HPDE6-E6E7 (cell line): Measurements from ENCODE around the gene IL17B.
"Not testable (repeated sequence)": the region's sequence is repeated elsewhere in the genome, so short reads cannot be mapped to it uniquely, and the experiment has no call there.

ENCODE experiments used
- DNase-seq: peaks from one replicate; pipeline ENCODE4 v3.0.0; 2011; ENCODE audit warnings: missing footprints; ENCODE audit errors: extremely low spot score

Gene IL17B

GRCh38 chr5:149400304-149400703 lies 21.2 kb upstream of the IL17B start:
- no peak for DNase-seq

GRCh38 chr5:149399775-149400174 lies 20.7 kb upstream of the IL17B start:
- no peak for DNase-seq

GRCh38 chr5:149398747-149399266 lies 19.7 kb upstream of the IL17B start:
- DNase-seq: not testable (repeated sequence)

GRCh38 chr5:149397530-149397929 lies 18.4 kb upstream of the IL17B start:
- DNase-seq: no peak

- DNase-seq: not testable (repeated sequence)
Measured at GRCh38 chr5:149394996-149395395, 15.9 kb upstream of the IL17B start.

- peak; percentile 45 for DNase-seq
Measured at GRCh38 chr5:149392718-149393117, 13.6 kb upstream of the IL17B start.

- no peak for DNase-seq
Measured at GRCh38 chr5:149391524-149391923, 12.4 kb upstream of the IL17B start.

- not testable (repeated sequence) for DNase-seq
Measured at GRCh38 chr5:149391076-149391475, 12.0 kb upstream of the IL17B start.

- no peak for DNase-seq
Measured at GRCh38 chr5:149389552-149390495, 10.7 kb upstream of the IL17B start.

GRCh38 chr5:149388498-149389190 lies 9.6 kb upstream of the IL17B start:
- DNase-seq: no peak

GRCh38 chr5:149387982-149388381 lies 8.9 kb upstream of the IL17B start:
- DNase-seq: no peak

- no peak for DNase-seq
Measured at GRCh38 chr5:149387081-149387631, 8.1 kb upstream of the IL17B start.

- DNase-seq: no peak
Measured at GRCh38 chr5:149386166-149386565, 7.1 kb upstream of the IL17B start.

GRCh38 chr5:149383399-149383798 lies 4.3 kb upstream of the IL17B start:
- no peak for DNase-seq

GRCh38 chr5:149382517-149383220 lies 3.6 kb upstream of the IL17B start:
- DNase-seq: no peak

GRCh38 chr5:149381986-149382338 lies 2.9 kb upstream of the IL17B start:
- peak; percentile 73 for DNase-seq

GRCh38 chr5:149381261-149381985 lies 2.3 kb upstream of the IL17B start:
- no peak for DNase-seq

GRCh38 chr5:149380466-149381121 lies 1.5 kb upstream of the IL17B start:
- no peak for DNase-seq

- DNase-seq: no peak
Measured at GRCh38 chr5:149379818-149380374, 804 bp upstream of the IL17B start.

GRCh38 chr5:149378241-149378820 lies 761 bp downstream of the IL17B start:
- no peak for DNase-seq
